ENCODE measurements around the gene CDHR4.

Gene CDHR4

GRCh38 chr3:49803465-49804140 is 3.9 kb upstream of the CDHR4 start:
- H3K27me3 ChIP-seq (ENCODE audit: control insufficient read depth, insufficient read depth, low read length, poor library complexity, severe bottlenecking) = peaks cover 41% of the 10 kb centered on the region
- no peaks in the 10 kb centered on the region for H3K36me3 ChIP-seq (ENCODE audit: control insufficient read depth, insufficient read depth, low read length)
- H3K9me3 ChIP-seq (ENCODE audit: control insufficient read depth, low read length) = no peaks in the 10 kb centered on the region
- H3K4me3 ChIP-seq (ENCODE audit: insufficient read depth, low read depth, low read length) = peak overlapping the region; percentile 82
- 11 to 12% methylated on average over 41 of the region's 41 CpGs for WGBS, 2 experiments
- no peak overlapping the region for H3K27ac ChIP-seq (ENCODE audit: insufficient read depth, low read depth, low read length, poor library complexity, severe bottlenecking)
- H3K4me1 ChIP-seq (ENCODE audit: control insufficient read depth, insufficient read depth, low read length) = peaks cover 16% of the 10 kb centered on the region

- H3K9me3 ChIP-seq (ENCODE audit: control insufficient read depth, low read length) = no peaks in the 10 kb centered on the region
Measured at GRCh38 chr3:49802719-49803464, 3.2 kb upstream of the CDHR4 start, which contains the start of gene INKA1. INKA1 (plus strand) TSS chr3:49803261; CDS start chr3:49803393, 132 bp downstream.

DNA sequence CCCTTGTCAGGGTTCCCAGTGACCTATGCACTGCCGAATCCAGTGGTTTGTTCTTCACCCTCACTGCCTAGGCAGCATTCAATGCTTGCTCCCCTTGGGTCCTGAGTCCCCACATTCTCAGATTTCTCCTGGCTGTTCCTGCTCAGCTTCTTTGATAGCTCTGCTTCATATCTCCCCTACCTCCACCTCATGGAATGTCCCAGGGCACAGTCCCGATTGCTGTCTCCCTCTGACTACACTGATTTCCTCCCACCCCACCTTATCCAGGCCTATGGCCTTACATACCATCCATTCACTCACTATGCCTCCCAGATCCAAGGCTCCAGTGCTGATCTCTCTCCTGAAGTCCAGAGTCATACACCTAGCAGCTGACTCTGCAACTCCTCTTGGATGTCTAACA is 1.5 kb upstream of the CDHR4 start:
- no peaks in the 10 kb centered on the region for H3K9me3 ChIP-seq (ENCODE audit: control insufficient read depth, low read length)
- H3K27ac ChIP-seq (ENCODE audit: insufficient read depth, low read depth, low read length, poor library complexity, severe bottlenecking) = no peak overlapping the region
- H3K27me3 ChIP-seq (ENCODE audit: control insufficient read depth, insufficient read depth, low read length, poor library complexity, severe bottlenecking) = peaks cover 41% of the 10 kb centered on the region
- H3K4me3 ChIP-seq (ENCODE audit: insufficient read depth, low read depth, low read length) = no peak overlapping the region
- H3K36me3 ChIP-seq (ENCODE audit: control insufficient read depth, insufficient read depth, low read length) = no peaks in the 10 kb centered on the region
- peaks cover 8% of the 10 kb centered on the region for H3K4me1 ChIP-seq (ENCODE audit: control insufficient read depth, insufficient read depth, low read length)
- WGBS, 2 experiments = 87 to 89% methylated on average over 2 of the region's 2 CpGs

More at GRCh38 chr3:49802719-49803464, 3.2 kb upstream of the CDHR4 start, which contains the start of gene INKA1:
- Histone ChIP-seq H3K27me3 (ENCODE audit: control insufficient read depth, insufficient read depth, low read length, poor library complexity, severe bottlenecking) (peaks cover 41% of the 10 kb centered on the region), H3K36me3 (ENCODE audit: control insufficient read depth, insufficient read depth, low read length) (no peaks in the 10 kb centered on the region), H3K27ac (ENCODE audit: insufficient read depth, low read depth, low read length, poor library complexity, severe bottlenecking) (no peak within 1 kb of the TSS), H3K4me1 (ENCODE audit: control insufficient read depth, insufficient read depth, low read length) (peaks cover 16% of the 10 kb centered on the region), H3K4me3 (ENCODE audit: insufficient read depth, low read depth, low read length) (peak within 1 kb of the TSS; percentile 82)
- WGBS, 2 experiments = 0 to 1% methylated on average over 71 of the region's 71 CpGs

DNA sequence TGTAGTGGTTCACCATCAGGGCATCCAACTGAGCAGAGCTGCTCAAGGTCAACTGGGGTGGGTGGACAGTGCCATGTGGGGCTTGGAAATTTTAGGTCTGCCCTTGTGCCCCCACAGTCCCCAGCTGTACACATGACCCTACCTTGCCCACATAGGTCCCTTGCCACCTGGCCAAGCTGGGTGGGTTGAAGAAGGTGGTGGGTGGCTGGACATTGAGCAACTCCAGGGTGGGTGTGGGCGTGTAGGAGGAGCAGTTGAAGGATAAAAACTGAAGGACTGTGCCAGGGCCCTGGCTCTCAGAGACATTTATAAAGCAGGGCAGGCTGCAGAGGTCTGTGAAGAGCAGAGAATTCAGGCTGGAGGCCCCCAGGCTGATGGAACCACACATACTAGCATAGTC is 568 bp downstream of the CDHR4 start:
- no peaks in the 10 kb centered on the region for H3K9me3 ChIP-seq (ENCODE audit: control insufficient read depth, low read length)
- H3K4me3 ChIP-seq (ENCODE audit: insufficient read depth, low read depth, low read length) = no peak overlapping the region
- H3K36me3 ChIP-seq (ENCODE audit: control insufficient read depth, insufficient read depth, low read length) = no peaks in the 10 kb centered on the region
- H3K27ac ChIP-seq (ENCODE audit: insufficient read depth, low read depth, low read length, poor library complexity, severe bottlenecking) = no peak overlapping the region
- H3K4me1 ChIP-seq (ENCODE audit: control insufficient read depth, insufficient read depth, low read length) = peaks cover 13% of the 10 kb centered on the region
- H3K27me3 ChIP-seq (ENCODE audit: control insufficient read depth, insufficient read depth, low read length, poor library complexity, severe bottlenecking) = peaks cover 27% of the 10 kb centered on the region
- WGBS, 2 experiments = 70 to 74% methylated on average over 1 of the region's 1 CpG

DNA sequence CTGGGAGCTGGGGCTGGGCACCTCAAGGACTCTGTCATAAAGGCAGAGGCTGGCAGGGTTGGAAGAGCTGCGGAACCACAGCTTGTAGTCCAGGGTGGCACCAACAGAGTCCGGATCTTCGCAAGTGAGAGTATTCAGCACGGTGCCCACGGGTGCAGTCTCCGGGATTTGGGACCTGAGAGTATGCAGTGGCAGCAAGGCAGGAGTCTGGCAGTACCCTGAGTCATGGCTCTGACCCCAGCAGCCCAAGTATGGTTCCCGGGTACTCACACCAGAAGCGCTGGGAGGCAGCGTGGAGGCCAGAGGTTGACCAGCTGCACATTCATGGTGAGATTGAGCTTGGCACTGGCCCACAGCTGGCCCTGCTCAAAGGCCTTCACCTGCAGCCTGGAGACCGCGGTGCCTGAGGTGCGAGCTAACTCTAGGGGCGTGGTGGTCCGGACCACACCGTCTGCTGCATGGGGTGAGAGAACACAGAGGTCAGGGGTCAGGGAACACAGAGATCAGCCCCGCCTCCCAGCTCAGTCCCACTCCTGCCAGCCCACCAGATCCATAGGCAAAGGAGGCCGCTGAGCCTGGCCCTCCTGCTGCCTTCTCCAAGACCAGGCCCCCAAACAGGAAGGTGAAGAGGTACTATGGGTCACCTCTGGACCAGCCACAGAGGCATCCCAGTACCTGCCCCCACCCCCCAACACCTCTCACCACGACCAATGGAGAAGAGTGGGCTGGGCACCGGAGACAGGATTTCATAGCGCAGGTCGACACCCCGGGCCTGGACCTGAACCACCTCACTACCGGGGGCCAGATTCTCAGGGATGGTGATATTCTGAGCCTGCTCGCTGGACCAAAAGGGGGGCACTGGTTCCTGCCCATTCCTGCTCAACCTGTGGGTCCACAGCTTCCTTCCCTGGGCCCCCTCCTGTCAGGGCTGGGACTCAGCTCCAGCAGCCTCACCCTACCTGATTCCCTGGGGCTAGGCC is 4.5 kb downstream of the CDHR4 start:
- WGBS, 2 experiments = 90% methylated on average over 24 of the region's 24 CpGs
- Histone ChIP-seq H3K36me3 (ENCODE audit: control insufficient read depth, insufficient read depth, low read length) (no peaks in the 10 kb centered on the region), H3K27ac (ENCODE audit: insufficient read depth, low read depth, low read length, poor library complexity, severe bottlenecking) (no peak overlapping the region), H3K27me3 (ENCODE audit: control insufficient read depth, insufficient read depth, low read length, poor library complexity, severe bottlenecking) (no peaks in the 10 kb centered on the region), H3K4me3 (ENCODE audit: insufficient read depth, low read depth, low read length) (no peak overlapping the region), H3K9me3 (ENCODE audit: control insufficient read depth, low read length) (no peaks in the 10 kb centered on the region), H3K4me1 (ENCODE audit: control insufficient read depth, insufficient read depth, low read length) (peaks cover 6% of the 10 kb centered on the region)

GRCh38 chr3:49794431-49794830 is 5.2 kb downstream of the CDHR4 start:
- Histone ChIP-seq H3K27me3 (ENCODE audit: control insufficient read depth, insufficient read depth, low read length, poor library complexity, severe bottlenecking) (no peaks in the 10 kb centered on the region), H3K4me1 (ENCODE audit: control insufficient read depth, insufficient read depth, low read length) (peaks cover 6% of the 10 kb centered on the region), H3K4me3 (ENCODE audit: insufficient read depth, low read depth, low read length) (no peak overlapping the region), H3K27ac (ENCODE audit: insufficient read depth, low read depth, low read length, poor library complexity, severe bottlenecking) (no peak overlapping the region), H3K9me3 (ENCODE audit: control insufficient read depth, low read length) (no peaks in the 10 kb centered on the region), H3K36me3 (ENCODE audit: control insufficient read depth, insufficient read depth, low read length) (no peaks in the 10 kb centered on the region)
- WGBS, 2 experiments = 90 to 92% methylated on average over 4 of the region's 4 CpGs

- Histone ChIP-seq H3K27me3 (ENCODE audit: control insufficient read depth, insufficient read depth, low read length, poor library complexity, severe bottlenecking) (no peaks in the 10 kb centered on the region), H3K9me3 (ENCODE audit: control insufficient read depth, low read length) (no peaks in the 10 kb centered on the region), H3K27ac (ENCODE audit: insufficient read depth, low read depth, low read length, poor library complexity, severe bottlenecking) (no peak overlapping the region), H3K4me1 (ENCODE audit: control insufficient read depth, insufficient read depth, low read length) (peaks cover 6% of the 10 kb centered on the region), H3K36me3 (ENCODE audit: control insufficient read depth, insufficient read depth, low read length) (no peaks in the 10 kb centered on the region), H3K4me3 (ENCODE audit: insufficient read depth, low read depth, low read length) (no peak overlapping the region)
- WGBS, 2 experiments = 95% methylated on average over 13 of the region's 13 CpGs
Measured at GRCh38 chr3:49793486-49794085, 6.1 kb downstream of the CDHR4 start.

DNA sequence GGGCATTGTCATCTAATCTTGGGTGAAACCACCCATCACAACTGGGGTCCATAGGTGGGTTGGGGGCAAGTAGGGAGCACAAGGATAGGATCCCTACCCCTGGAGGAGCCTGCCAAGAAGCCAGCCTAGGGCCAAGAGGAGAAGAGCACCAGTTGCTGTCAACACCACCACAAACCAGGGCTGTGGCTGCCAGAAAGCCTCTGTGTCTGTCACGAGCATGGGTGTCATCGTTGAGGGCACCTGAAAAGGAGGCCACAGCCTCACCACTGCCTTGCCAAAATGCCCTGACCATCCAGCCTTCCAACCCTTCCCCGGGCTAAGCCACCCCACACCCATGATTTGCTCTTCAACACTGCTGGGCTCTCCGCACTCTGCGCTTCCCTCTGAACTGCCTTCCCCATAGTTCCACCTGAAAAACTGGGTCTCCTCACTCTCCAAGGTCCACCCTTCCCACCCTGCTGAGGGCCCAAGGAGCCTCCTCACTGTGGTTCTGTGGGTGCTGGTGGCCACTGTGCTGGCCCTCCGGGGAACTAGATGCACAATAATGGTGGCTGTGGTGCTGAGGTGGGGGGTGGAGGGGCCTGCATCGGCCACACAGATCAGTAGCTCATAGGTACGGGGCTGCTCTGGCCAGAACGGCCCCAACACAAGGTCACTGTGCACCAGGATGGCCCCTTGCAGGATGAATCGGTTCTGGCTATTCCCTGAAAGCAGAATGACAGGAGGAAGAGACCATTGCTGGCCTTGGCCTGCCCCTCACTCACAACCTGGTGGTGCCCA is 7.1 kb downstream of the CDHR4 start:
- no peaks in the 10 kb centered on the region for H3K36me3 ChIP-seq (ENCODE audit: control insufficient read depth, insufficient read depth, low read length)
- H3K4me1 ChIP-seq (ENCODE audit: control insufficient read depth, insufficient read depth, low read length) = peaks cover 6% of the 10 kb centered on the region
- H3K27ac ChIP-seq (ENCODE audit: insufficient read depth, low read depth, low read length, poor library complexity, severe bottlenecking) = no peak overlapping the region
- H3K27me3 ChIP-seq (ENCODE audit: control insufficient read depth, insufficient read depth, low read length, poor library complexity, severe bottlenecking) = no peaks in the 10 kb centered on the region
- H3K4me3 ChIP-seq (ENCODE audit: insufficient read depth, low read depth, low read length) = no peak overlapping the region
- no peaks in the 10 kb centered on the region for H3K9me3 ChIP-seq (ENCODE audit: control insufficient read depth, low read length)
- 93 to 96% methylated on average over 10 of the region's 10 CpGs for WGBS, 2 experiments

GRCh38 chr3:49791571-49791970 is 8.1 kb downstream of the CDHR4 start:
- Histone ChIP-seq H3K4me3 (ENCODE audit: insufficient read depth, low read depth, low read length) (no peak overlapping the region), H3K9me3 (ENCODE audit: control insufficient read depth, low read length) (no peaks in the 10 kb centered on the region), H3K27ac (ENCODE audit: insufficient read depth, low read depth, low read length, poor library complexity, severe bottlenecking) (no peak overlapping the region), H3K4me1 (ENCODE audit: control insufficient read depth, insufficient read depth, low read length) (peaks cover 6% of the 10 kb centered on the region), H3K27me3 (ENCODE audit: control insufficient read depth, insufficient read depth, low read length, poor library complexity, severe bottlenecking) (no peaks in the 10 kb centered on the region), H3K36me3 (ENCODE audit: control insufficient read depth, insufficient read depth, low read length) (no peaks in the 10 kb centered on the region)
- WGBS, 2 experiments = 90 to 93% methylated on average over 4 of the region's 4 CpGs

All from ectodermal cell (in vitro differentiated cells).